Lower lobe of right lung (tissue), 2 donors: ENCODE data around the gene PXDC1. TPM values are rescaled to one million over a fixed set of nuclear protein-coding genes. Genes with fewer than 3 reads are reported as not detected.

ENCODE experiments used
- ATAC-seq, 2 donors: fragments of 200-7000 bp; cut with Tn5 transposase; one replicate each; pipeline ENCODE4 v1.9.1; 2020 to 2022; ENCODE audit warnings: mild to moderate bottlenecking in 2 of 2, moderate library complexity in 2 of 2
- DNase-seq: peaks from one replicate; pipeline ENCODE4 v3.0.0-alpha.2; 2020
- H3K27ac ChIP-seq: fragments of 200-600 bp; one replicate; pipeline ENCODE4 v1.8.0; 2022
- H3K27me3 ChIP-seq: fragments of 200-600 bp; one replicate; pipeline ENCODE4 v1.8.0; 2022; ENCODE audit warnings: low read depth
- H3K36me3 ChIP-seq: fragments of 200-600 bp; one replicate; pipeline ENCODE4 v1.8.0; 2022; ENCODE audit warnings: mild to moderate bottlenecking
- H3K4me1 ChIP-seq: fragments of 200-600 bp; one replicate; pipeline ENCODE4 v1.8.0; 2022
- H3K4me3 ChIP-seq: fragments of 200-600 bp; one replicate; pipeline ENCODE4 v1.8.0; 2022; ENCODE audit warnings: mild to moderate bottlenecking
- H3K9me3 ChIP-seq: fragments of 200-600 bp; one replicate; pipeline ENCODE4 v1.8.0; 2022
- CTCF ChIP-seq: fragments of 200-600 bp; IDR thresholded peaks from one replicate; pipeline ENCODE4 v1.8.0; 2022; ENCODE audit warnings: antibody characterized with exemption, mild to moderate bottlenecking
- intact Hi-C: fragments of 100-400 bp; cut with DNase I; formaldehyde crosslinking; loops from one replicate; pipeline ENCODE4 v1.11.0; 2022
- total RNA-seq: library from RNA; stranded (reverse); fragmentation: NEBNext Ultra II Directional; extraction: Animal tissue kit (Norgen Biotek cat#: 25700); gene quantifications from one replicate; pipeline ENCODE4 v1.2.1, GENCODE V29; 2021
- donor health status: DM: no; HTN: yes; CAD: no; lungs with severe emphysema.

Gene PXDC1
- total RNA-seq, 1 donor from 2014 or later, result 50.9 TPM

- no peaks in the 10 kb centered on the region for H3K36me3 ChIP-seq
- no peak overlapping the region for H3K4me3 ChIP-seq
- intact Hi-C loops, result no loop called here
- no peaks in the 10 kb centered on the region for H3K27me3 ChIP-seq
- peak overlapping the region; percentile 99 for H3K27ac ChIP-seq
- TF ChIP-seq CTCF, result no peak
- H3K4me1 ChIP-seq, result peaks cover 30% of the 10 kb centered on the region
- DNase-seq (no peak), ATAC-seq (no peak)
- no peaks in the 10 kb centered on the region for H3K9me3 ChIP-seq
Observed at GRCh38 chr6:3753228-3753835, 1.8 kb upstream of the PXDC1 start.

DNA sequence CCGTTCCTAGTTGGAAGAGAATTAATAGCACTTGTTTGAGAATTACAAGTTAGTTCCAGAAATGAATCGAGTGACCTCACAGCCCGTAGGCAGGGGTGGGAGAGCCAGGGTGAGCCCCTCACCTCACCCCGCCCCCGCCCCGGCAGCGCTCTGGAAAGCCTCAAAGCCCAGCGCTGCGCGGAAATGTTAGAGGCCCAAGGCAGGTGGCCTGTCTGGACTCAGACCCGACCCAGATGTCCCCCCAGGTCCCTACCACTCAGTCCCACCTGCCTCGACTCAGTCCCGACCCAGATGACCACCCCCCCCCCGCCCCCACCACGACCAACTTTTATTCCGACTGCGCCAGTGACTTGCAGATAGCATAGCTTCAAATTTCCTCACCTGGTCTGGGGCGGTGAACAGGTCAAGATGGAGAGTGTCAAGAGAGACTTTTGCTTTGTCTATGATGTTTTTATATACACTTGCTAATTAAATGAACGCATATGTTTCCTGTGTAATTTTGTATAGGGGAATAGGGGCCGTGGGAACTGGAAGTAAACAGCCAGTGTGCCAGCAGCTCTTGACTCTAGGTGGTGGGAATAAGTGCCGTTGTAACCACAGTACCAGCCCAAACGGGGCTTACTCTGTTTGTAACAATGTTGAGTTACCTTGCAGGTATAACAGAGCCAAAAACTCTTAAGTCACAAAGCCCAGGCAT is 1.2 kb upstream of the PXDC1 start:
- TF ChIP-seq CTCF, result no peak
- H3K36me3 ChIP-seq, result no peaks in the 10 kb centered on the region
- intact Hi-C loops, result no loop called here
- H3K27ac ChIP-seq, result peak overlapping the region; percentile 99
- peaks cover 37% of the 10 kb centered on the region for H3K4me1 ChIP-seq
- no peaks in the 10 kb centered on the region for H3K27me3 ChIP-seq
- peak overlapping the region; percentile 78 for H3K4me3 ChIP-seq
- H3K9me3 ChIP-seq, result no peaks in the 10 kb centered on the region
- DNase-seq (no peak), ATAC-seq (no peak)

DNA sequence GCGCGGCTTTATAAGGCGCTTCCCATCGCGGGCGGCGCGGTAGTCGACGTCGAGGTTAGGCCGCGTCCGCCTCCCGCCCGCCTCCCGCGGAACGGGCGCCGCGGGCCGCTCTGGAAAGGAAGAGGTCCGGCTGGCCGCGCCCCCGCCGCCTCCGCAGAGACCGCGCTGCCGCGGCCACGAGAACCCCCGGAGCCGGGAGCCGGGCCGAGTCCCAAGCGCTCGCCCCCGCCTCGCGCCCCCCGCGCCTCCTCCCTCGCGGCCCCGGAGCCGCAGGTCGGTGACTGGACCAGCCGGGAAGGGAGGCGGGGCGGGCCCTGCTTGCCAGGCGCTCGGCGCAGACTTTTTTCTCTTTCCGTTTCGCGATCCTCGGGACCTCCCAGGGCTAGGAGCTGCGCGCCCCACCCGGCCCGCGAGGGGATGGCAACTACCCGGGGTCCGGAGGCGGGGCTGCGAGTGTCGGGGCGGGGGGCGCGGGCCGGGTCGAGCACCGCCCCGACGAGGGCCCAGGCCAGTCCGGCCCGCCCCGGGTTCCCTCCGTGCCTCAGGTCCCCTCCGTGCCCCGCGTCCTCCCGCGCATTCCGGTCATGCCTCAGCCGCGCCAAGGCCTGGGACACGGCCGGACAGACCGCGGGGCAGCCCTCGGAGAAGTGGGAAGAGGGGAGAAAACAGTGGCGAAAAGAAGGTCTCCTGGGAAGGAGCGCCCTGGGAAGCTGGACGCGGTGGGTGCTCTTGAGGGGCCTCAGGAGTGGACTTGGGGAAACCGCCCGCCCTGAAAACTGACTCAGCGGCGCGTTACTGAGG is 417 bp upstream of the PXDC1 start:
- Histone ChIP-seq H3K27ac (peak overlapping the region; percentile 99), H3K4me3 (peak overlapping the region; percentile 78), H3K9me3 (no peaks in the 10 kb centered on the region), H3K27me3 (no peaks in the 10 kb centered on the region), H3K36me3 (no peaks in the 10 kb centered on the region), H3K4me1 (peaks cover 43% of the 10 kb centered on the region)
- ATAC-seq (peak; percentile 82 to 83), DNase-seq (peak; percentile 92)
- intact Hi-C loops, result no loop called here
- TF ChIP-seq CTCF, result peak; percentile 49

- H3K27ac ChIP-seq, result peak overlapping the region; percentile 99
- intact Hi-C loops, result no loop called here
- H3K27me3 ChIP-seq, result no peaks in the 10 kb centered on the region
- peak; percentile 78 to 82 for ATAC-seq
- H3K36me3 ChIP-seq, result peaks cover 5% of the 10 kb centered on the region
- DNase-seq, result peak; percentile 91
- peaks cover 54% of the 10 kb centered on the region for H3K4me1 ChIP-seq
- no peaks in the 10 kb centered on the region for H3K9me3 ChIP-seq
- peak overlapping the region; percentile 78 for H3K4me3 ChIP-seq
- TF ChIP-seq CTCF, result peak; percentile 8
Observed at GRCh38 chr6:3750317-3751076, 1.0 kb downstream of the PXDC1 start.

DNA sequence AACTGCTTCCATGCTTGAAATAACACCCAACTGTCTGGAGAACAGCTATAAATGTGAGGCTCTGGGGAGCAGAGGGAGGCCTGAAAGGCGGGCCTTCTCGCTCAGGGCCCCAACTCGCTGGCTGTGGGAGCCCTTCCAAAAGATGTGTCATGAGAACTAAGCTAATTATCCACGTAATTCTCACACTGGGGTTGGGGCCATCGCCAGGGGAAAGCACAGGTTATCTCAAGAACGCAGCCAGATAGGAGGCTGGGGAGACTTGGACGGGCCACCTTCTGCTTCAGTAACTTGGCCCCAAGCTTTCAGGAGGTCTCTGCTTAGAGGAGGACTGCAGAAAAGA is 1.6 kb downstream of the PXDC1 start:
- peaks cover 54% of the 10 kb centered on the region for H3K4me1 ChIP-seq
- no peaks in the 10 kb centered on the region for H3K9me3 ChIP-seq
- H3K36me3 ChIP-seq, result peaks cover 5% of the 10 kb centered on the region
- ATAC-seq (peak in 1 of 2 donors; percentile 1), DNase-seq (no peak)
- peak overlapping the region; percentile 99 for H3K27ac ChIP-seq
- no peak for TF ChIP-seq CTCF
- no peaks in the 10 kb centered on the region for H3K27me3 ChIP-seq
- peak overlapping the region; percentile 78 for H3K4me3 ChIP-seq
- intact Hi-C loops, result no loop called here
